Endothelial cell of umbilical vein (primary cell): Measurements from ENCODE around the gene GCH1. TPM values are rescaled to one million over a fixed set of nuclear protein-coding genes. Genes with fewer than 3 reads are reported as not detected.

ENCODE experiments used
- BruUV-seq: library from RNA; stranded (reverse); fragments of 400-500 nt; replicated peaks from 2 replicates; lab custom pipeline; 2021; lab: Mats Ljungman, UMichigan
- CTCF ChIA-PET: fragments of 300-600, 350-600 bp; sonication (Branson Sonifier 250); formaldehyde crosslinking; loops from one replicate; lab custom pipeline; 2021; ENCODE audit warnings: antibody characterized with exemption, inconsistent platforms; lab: Charles Lee
- POLR2A ChIA-PET: fragments of 300-600, 350-600 bp; sonication (Branson Sonifier 250); formaldehyde crosslinking; loops from one replicate; lab custom pipeline; 2021; ENCODE audit warnings: antibody characterized with exemption, inconsistent platforms; lab: Charles Lee
- DNase-seq: peaks from one replicate; pipeline ENCODE4 v3.0.0-alpha.2; 2011; ENCODE audit warnings: low read depth, low spot score
- FAIRE-seq: peaks from 2 replicates; lab custom pipeline; 2011; peaks lifted over from hg19 to GRCh38; lab: Jason Lieb, UNC
- H2AFZ ChIP-seq: 2 replicates; pipeline ENCODE4 v1.6.0; 2012; ENCODE audit warnings: low read depth, low read length, control low read depth, inconsistent platforms
- H3K27ac ChIP-seq: 2 replicates; pipeline ENCODE4 v1.5.1; 2011; ENCODE audit warnings: low read depth, mild to moderate bottlenecking, control low read depth, low read length, moderate library complexity; ENCODE audit not compliant: insufficient read depth
- H3K27me3 ChIP-seq, 2 experiments: 2 replicates each; pipeline versions ENCODE4 v1.6.0 to v1.6.1; 2011; ENCODE audit warnings: low read length in 2 of 2, mixed read lengths in 1 of 2; ENCODE audit not compliant: control insufficient read depth in 2 of 2, insufficient read depth in 2 of 2
- H3K36me3 ChIP-seq, 2 experiments: 2 replicates in 1 of 2; 3 replicates in 1 of 2; pipeline ENCODE4 v1.5.1; 2011; ENCODE audit warnings: low read length in 2 of 2, mild to moderate bottlenecking in 1 of 2, moderate library complexity in 1 of 2; ENCODE audit not compliant: control insufficient read depth in 2 of 2, insufficient read depth in 2 of 2; ENCODE audit errors: extremely low read depth in 1 of 2
- H3K4me1 ChIP-seq: 3 replicates; pipeline ENCODE4 v1.5.1; 2011; ENCODE audit warnings: mild to moderate bottlenecking, low read length; ENCODE audit not compliant: control insufficient read depth, insufficient read depth; ENCODE audit errors: extremely low read depth
- H3K4me2 ChIP-seq: 2 replicates; pipeline ENCODE4 v1.6.1; 2011; ENCODE audit warnings: low read length, control low read depth, mixed read lengths; ENCODE audit not compliant: insufficient read depth
- H3K4me3 ChIP-seq, 3 experiments: fragments of 200-600 bp in 1 of 3; sonication (generic), shearing (Covaris generic) in 1 of 3; replicated peaks in 1 of 3; 2 replicates each; pipeline ENCODE4 v1.5.1; 2011 to 2016; ENCODE audit warnings: control low read depth in 3 of 3, low read length in 3 of 3, mild to moderate bottlenecking in 2 of 3, inconsistent platforms in 1 of 3, low read depth in 1 of 3, moderate library complexity in 1 of 3; ENCODE audit not compliant: insufficient read depth in 1 of 3
- H3K79me2 ChIP-seq: 2 replicates; pipeline ENCODE4 v1.6.0; 2012; ENCODE audit warnings: low read length, inconsistent platforms; ENCODE audit not compliant: control insufficient read depth, insufficient read depth
- H3K9ac ChIP-seq: replicated peaks from 2 replicates; pipeline ENCODE3; 2011; ENCODE audit warnings: low read length, control low read depth; ENCODE audit not compliant: insufficient read depth; ENCODE audit errors: extremely low read depth
- H3K9me1 ChIP-seq: replicated peaks from 3 replicates; pipeline ENCODE4 v1.6.0; 2011; ENCODE audit warnings: mild to moderate bottlenecking, low read length; ENCODE audit not compliant: control insufficient read depth, insufficient read depth; ENCODE audit errors: extremely low read depth
- H3K9me3 ChIP-seq: replicated peaks from 2 replicates; pipeline ENCODE4 v1.5.1; 2012; ENCODE audit warnings: low read length, inconsistent platforms; ENCODE audit not compliant: control insufficient read depth, insufficient read depth
- H4K20me1 ChIP-seq: replicated peaks from 2 replicates; pipeline ENCODE3; 2011; ENCODE audit warnings: mild to moderate bottlenecking, low read length; ENCODE audit not compliant: control insufficient read depth, insufficient read depth; ENCODE audit errors: extremely low read depth
- CTCF ChIP-seq, 2 donors: IDR thresholded peaks; 1 replicate in 1 of 2; 2 replicates in 1 of 2; pipeline ENCODE4 v1.5.1; 2011; ENCODE audit warnings: low read length in 2 of 2, mild to moderate bottlenecking in 2 of 2, moderate library complexity in 2 of 2, control low read depth in 1 of 2, inconsistent platforms in 1 of 2, low read depth in 1 of 2; ENCODE audit not compliant: insufficient read depth in 1 of 2; ENCODE audit errors: extremely low read depth in 1 of 2
- EZH2 ChIP-seq: IDR thresholded peaks from 2 replicates; pipeline ENCODE4 v1.6.1; 2012; ENCODE audit warnings: borderline replicate concordance, low read depth, mild to moderate bottlenecking, moderate library complexity, low read length, inconsistent platforms; ENCODE audit not compliant: severe bottlenecking
- FOS ChIP-seq: IDR thresholded peaks from 2 replicates; pipeline ENCODE4 v1.6.1; 2011; ENCODE audit warnings: mild to moderate bottlenecking, low read length, moderate library complexity, borderline replicate concordance; ENCODE audit not compliant: insufficient read depth
- GATA2 ChIP-seq: IDR thresholded peaks from 2 replicates; pipeline ENCODE4 v1.7.0; 2011; ENCODE audit warnings: low read depth, mild to moderate bottlenecking, moderate library complexity, mixed read lengths, low read length; ENCODE audit not compliant: insufficient read length, insufficient read depth
- JUN ChIP-seq: IDR thresholded peaks from 2 replicates; pipeline ENCODE4 v1.6.1; 2011; ENCODE audit warnings: borderline replicate concordance, low read depth; ENCODE audit not compliant: insufficient read length, insufficient read depth
- MAX ChIP-seq: IDR thresholded peaks from 2 replicates; pipeline ENCODE4 v1.6.1; 2011; ENCODE audit not compliant: insufficient read depth, insufficient read length
- MYC ChIP-seq: IDR thresholded peaks from one replicate; pipeline ENCODE4 v1.6.1; 2011; ENCODE audit warnings: mild to moderate bottlenecking, low read depth, low read length
- POLR2A ChIP-seq: IDR thresholded peaks from 2 replicates; pipeline ENCODE4 v1.6.1; 2012; ENCODE audit warnings: low read depth, mild to moderate bottlenecking, control low read depth, low read length
- POLR2AphosphoS5 ChIP-seq: IDR thresholded peaks from 2 replicates; pipeline ENCODE4 v1.6.1; 2012; ENCODE audit warnings: low read depth, mild to moderate bottlenecking, control low read depth, low read length, moderate library complexity; ENCODE audit not compliant: insufficient read depth
- dilution Hi-C: fragments of 300-500 bp; cut with MboI; formaldehyde crosslinking; loops from one replicate; pipeline ENCODE4 v1.15.0; 2019; ENCODE audit warnings: low sequenced_read_pairs; ENCODE audit not compliant: extremely low pct_ligation_motif_present
- intact Hi-C: fragments of 100-400 bp; cut with micrococcal nuclease; formaldehyde crosslinking; loops from one replicate; pipeline ENCODE4 v1.10.0; 2022
- polyA plus RNA-seq, 4 experiments: library from polyadenylated mRNA; depleted of rRNA in 3 of 4; stranded (reverse) in 3 of 4; unstranded in 1 of 4; fragments of >200 nt; gene quantifications; 2 replicates each; pipeline versions ENCODE4 v1.2.1 to v1.2.3, GENCODE V29; 2011 to 2012; ENCODE audit warnings: missing spikeins in 1 of 4
- total RNA-seq: library from RNA; stranded (reverse); gene quantifications from 2 replicates; pipeline ENCODE4 v1.2.3, GENCODE V29; 2021

Gene GCH1
- total and polyA plus RNA-seq, 2 donors (not counting 3 experiments of a cell fraction or from before 2014, with no cell fraction given): 3.6 to 4.6 TPM

- ChIA-PET CTCF (interaction anchor here (1.1 to 4.8 kb wide), 7 partner anchors 10 to 320 kb away, joined by 3 to 50 read pairs (median 3); no protein-coding TSS in a partner anchor), POLR2A (no interaction called here)
- Histone ChIP-seq H3K9me1 (no peaks in the 10 kb centered on the region), H3K4me2 (no peak overlapping the region), H3K36me3 (no peaks in the 10 kb centered on the region), H3K9me3 (no peaks in the 10 kb centered on the region), H3K79me2 (no peaks in the 10 kb centered on the region), H3K27ac (no peak overlapping the region), H3K27me3 (peaks cover 7 to 12% of the 10 kb centered on the region in 2 experiments), H3K4me1 (no peaks in the 10 kb centered on the region), H4K20me1 (no peaks in the 10 kb centered on the region), H3K4me3 (no peak overlapping the region), H3K9ac (no peak overlapping the region), H2AFZ (no peak overlapping the region)
- no peak for DNase-seq
- dilution Hi-C loops: no loop called here
- FAIRE-seq: no peak
- TF ChIP-seq POLR2A (no peak), FOS (no peak), CTCF (IDR thresholded peaks at IDR 0.05; ENCODE audit: extremely low read depth in 1 of 2, insufficient read depth in 1 of 2, low read depth in 1 of 2, low read length in 2 of 2) (no peak), GATA2 (no peak), POLR2AphosphoS5 (no peak), EZH2 (no peak), MYC (no peak), MAX (no peak), JUN (no peak)
- BruUV-seq: no TSS peak
- intact Hi-C loops: loop anchor here (5.0 kb wide), 1 partner anchor 301 kb away; the partner anchor contains the start of gene CGRRF1
Observed at GRCh38 chr14:54807881-54808280, 94.7 kb downstream of the GCH1 start.
